GM18868 (cell line): ENCODE results near the gene KRTAP16-1.

ENCODE experiments used
- ATAC-seq: cut with Tn5 transposase; IDR thresholded peaks from one replicate; pipeline ENCODE4 v1.9.1; 2021; ENCODE audit warnings: mild to moderate bottlenecking, moderate library complexity; ENCODE audit not compliant: unreplicated experiment

Gene KRTAP16-1

DNA sequence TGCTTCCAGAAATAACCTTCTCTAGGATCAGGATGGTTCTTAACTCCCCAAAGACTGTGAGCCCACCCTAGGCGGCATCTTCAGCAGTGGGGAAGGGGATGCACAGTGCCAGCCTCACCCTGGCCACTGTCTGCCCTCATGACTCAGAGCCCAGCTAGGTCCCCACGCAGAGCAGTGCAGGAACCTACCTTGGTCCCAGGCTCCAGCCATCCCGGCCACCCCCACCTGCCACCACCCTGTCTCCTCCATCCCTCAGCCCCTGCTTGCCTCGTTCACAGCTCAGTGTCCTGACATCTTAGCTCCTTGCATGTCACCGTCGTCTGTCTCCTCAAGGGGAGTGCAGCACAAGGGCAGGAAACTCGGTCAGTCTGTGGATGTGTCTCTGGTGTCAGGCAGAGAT, 22.5 kb upstream of the KRTAP16-1 start:
- ATAC-seq = no peak

DNA sequence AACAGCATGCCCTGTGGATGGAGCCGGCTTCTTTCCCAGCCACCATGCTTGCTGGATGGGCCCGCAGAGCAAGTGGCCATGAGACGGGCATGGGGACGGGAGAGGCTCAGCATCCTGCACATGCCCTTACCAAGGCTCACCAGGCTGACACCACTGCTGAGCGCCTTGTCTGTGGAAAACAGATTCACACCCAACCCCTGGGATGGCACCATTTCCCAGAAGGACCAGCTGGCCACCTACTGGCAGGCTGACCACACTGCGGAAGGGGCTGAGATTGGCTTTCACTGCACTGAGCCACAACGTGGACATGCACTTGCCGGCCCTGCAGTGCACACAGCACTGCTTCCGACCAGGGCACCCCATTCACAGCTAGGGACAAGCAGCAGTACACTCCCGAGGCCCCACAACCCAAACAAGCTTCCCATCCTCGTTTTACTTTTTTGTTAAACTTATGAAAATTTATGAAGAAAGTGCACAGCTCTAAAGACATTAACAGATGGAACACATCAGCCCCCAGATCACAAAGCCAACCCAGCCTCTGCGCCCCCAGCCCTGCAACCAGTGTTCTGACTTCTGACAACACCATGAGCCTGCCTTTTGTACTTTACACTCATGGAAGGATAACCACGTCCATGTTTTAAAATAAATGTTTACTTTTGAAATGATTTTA, 20.3 kb upstream of the KRTAP16-1 start:
- ATAC-seq = no peak

DNA sequence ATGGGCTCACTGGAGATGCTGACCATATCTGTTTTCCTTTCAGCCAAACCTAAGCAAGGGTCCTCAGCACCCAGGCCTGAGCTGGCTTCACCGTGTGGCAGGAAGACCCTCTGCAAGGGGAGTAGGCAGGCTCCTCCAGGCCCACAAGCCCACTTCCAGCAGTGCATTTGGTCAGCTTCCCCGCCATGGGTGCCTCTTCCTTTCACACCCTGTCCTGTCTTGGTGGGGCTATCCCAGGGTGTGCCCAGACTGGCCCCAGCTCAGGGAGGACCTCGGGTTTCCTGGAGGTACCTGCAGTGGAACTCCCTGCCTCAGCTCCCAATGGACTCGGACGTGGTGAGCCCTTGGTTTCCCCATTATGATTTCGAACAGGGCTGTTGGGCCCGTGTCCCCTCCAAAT, 19.1 kb upstream of the KRTAP16-1 start:
- ATAC-seq = no peak

- no peak for ATAC-seq
Observed at GRCh38 chr17:41327411-41328120, 18.5 kb upstream of the KRTAP16-1 start.

- no peak for ATAC-seq
Observed at GRCh38 chr17:41326173-41327145, 17.4 kb upstream of the KRTAP16-1 start.

- no peak for ATAC-seq
Observed at GRCh38 chr17:41325611-41326010, 16.5 kb upstream of the KRTAP16-1 start.

DNA sequence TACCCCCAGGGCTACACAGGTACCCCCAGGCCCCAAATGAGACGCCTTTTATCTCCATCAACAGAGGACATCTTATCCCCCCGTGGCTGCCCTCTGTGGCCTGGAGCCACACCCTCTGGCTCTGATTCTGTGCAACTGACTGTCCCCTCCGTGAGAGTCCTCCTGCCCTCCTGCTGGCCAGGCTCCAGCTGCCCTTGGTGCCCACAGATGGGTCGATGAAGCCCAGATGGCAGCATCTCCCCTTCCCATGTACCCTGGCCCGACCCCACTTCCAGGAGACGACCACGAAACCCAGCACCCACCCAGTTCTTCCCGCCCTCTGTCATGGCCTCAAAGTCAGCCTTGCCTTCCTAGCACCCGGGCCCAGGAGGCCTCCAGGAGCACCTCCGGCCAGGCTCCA, 16.0 kb upstream of the KRTAP16-1 start:
- ATAC-seq = no peak

GRCh38 chr17:41324180-41325075, 15.3 kb upstream of the KRTAP16-1 start:
- ATAC-seq = no peak

GRCh38 chr17:41322903-41323895, 14.1 kb upstream of the KRTAP16-1 start:
- no peak for ATAC-seq

GRCh38 chr17:41322094-41322902, 13.2 kb upstream of the KRTAP16-1 start:
- no peak for ATAC-seq

DNA sequence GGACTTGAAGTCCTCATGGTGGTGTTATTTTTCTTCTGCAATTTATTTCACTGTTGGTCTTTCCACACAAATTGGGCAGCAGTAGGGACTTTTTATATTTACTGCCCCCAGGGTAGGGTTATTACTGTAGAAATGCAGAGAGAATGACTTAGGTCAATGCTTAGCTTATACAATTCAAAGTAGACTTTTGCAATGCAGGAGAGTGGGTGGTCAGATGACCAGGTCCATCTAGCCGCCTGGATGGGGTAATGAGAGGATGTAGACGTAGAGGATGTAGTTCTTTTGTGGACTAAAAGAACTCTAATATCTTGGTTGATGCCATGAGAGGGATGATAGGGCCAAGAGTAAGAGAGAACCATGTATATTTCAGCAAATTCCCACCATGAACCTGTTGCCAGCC, 9.1 kb upstream of the KRTAP16-1 start:
- no peak for ATAC-seq

GRCh38 chr17:41315814-41316445, 6.8 kb upstream of the KRTAP16-1 start:
- no peak for ATAC-seq

GRCh38 chr17:41315204-41315794, 6.2 kb upstream of the KRTAP16-1 start, which contains the start of gene KRTAP17-1:
KRTAP17-1 (minus strand) TSS chr17:41315710; CDS start chr17:41315650, 60 bp downstream.
- ATAC-seq = no peak

DNA sequence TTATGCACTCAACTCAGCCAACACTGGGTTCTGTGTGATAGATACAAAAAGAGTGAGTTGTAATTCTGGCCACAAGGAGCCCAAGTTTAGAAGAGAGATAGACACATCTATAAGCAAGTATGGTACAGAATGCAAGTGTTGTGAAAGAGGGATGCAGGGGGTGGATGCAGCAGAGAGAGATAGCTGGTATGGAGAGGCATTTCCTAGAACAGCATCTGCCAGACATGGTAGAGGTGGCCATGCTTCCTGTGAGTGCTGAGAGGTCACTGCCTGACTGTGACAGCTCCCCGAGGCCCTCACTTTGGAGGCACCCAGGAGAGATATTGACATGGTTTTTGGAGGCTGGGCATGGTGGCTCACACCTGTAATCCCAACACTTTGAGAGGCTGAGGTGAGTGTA, 2.0 kb upstream of the KRTAP16-1 start:
- no peak for ATAC-seq

GRCh38 chr17:41308251-41308917, 725 bp downstream of the KRTAP16-1 start:
- no peak for ATAC-seq

GRCh38 chr17:41307647-41308046, 1.5 kb downstream of the KRTAP16-1 start:
- no peak for ATAC-seq

- ATAC-seq = no peak
Observed at GRCh38 chr17:41304091-41304490, 5.0 kb downstream of the KRTAP16-1 start.
